Esophagus muscularis mucosa (tissue), 4 donors: ENCODE data around the gene FGF12. TPM values are rescaled to one million over a fixed set of nuclear protein-coding genes. Genes with fewer than 3 reads are reported as not detected.
A peak's percentile ranks its signal among the peaks of the same experiment; 100 is the strongest.

ENCODE experiments used
- DNase-seq: peaks from one replicate; pipeline ENCODE4 v3.0.0-alpha.2; 2017; ENCODE audit errors: extremely low spot score
- H3K27ac ChIP-seq, 4 donors: fragments of 200-600 bp; sonication (generic); replicated peaks in 1 of 4; 1 replicate in 3 of 4; 2 replicates in 1 of 4; pipeline ENCODE4 v1.5.1; 2016 to 2019; ENCODE audit warnings: mild to moderate bottlenecking in 1 of 4
- H3K27me3 ChIP-seq, 4 donors: fragments of 200-600 bp; sonication (generic); one replicate each; pipeline versions ENCODE4 v1.5.1 to v1.6.0; 2016 to 2019
- H3K36me3 ChIP-seq, 4 donors: fragments of 200-600 bp; sonication (generic); one replicate each; pipeline ENCODE4 v1.5.1; 2016 to 2019
- H3K4me1 ChIP-seq, 4 donors: fragments of 200-600 bp; sonication (generic); one replicate each; pipeline ENCODE4 v1.5.1; 2016 to 2019
- H3K4me3 ChIP-seq, 4 donors: fragments of 200-600 bp; sonication (generic); 1 replicate in 2 of 4; 2 replicates in 2 of 4; pipeline ENCODE4 v1.5.1; 2016 to 2019; ENCODE audit warnings: mild to moderate bottlenecking in 4 of 4, moderate library complexity in 1 of 4
- H3K9me3 ChIP-seq, 4 donors: fragments of 200-600 bp; sonication (generic); 1 replicate in 3 of 4; 2 replicates in 1 of 4; pipeline ENCODE4 v1.5.1; 2016 to 2019
- EP300 ChIP-seq: sonication (generic); formaldehyde crosslinking; IDR thresholded peaks from one replicate; pipeline ENCODE4 v1.6.1; 2017; ENCODE audit warnings: antibody characterized with exemption
- POLR2A ChIP-seq: fragments of 450-650 bp; IDR thresholded peaks from one replicate; pipeline ENCODE4 v1.6.1; 2017; ENCODE audit warnings: antibody characterized with exemption, moderate library complexity, mild to moderate bottlenecking, low read depth
- POLR2AphosphoS5 ChIP-seq, 2 donors: sonication (generic); formaldehyde crosslinking; IDR thresholded peaks; one replicate each; pipeline ENCODE4 v1.6.1; 2017; ENCODE audit warnings: antibody characterized with exemption in 2 of 2
- WGBS: methylation state at CpG from one replicate; pipeline ENCODE4 v1.1.5; 2018; 5-methylcytosine and 5-hydroxymethylcytosine counted together
- intact Hi-C: fragments of 100-400 bp; cut with DNase I; formaldehyde crosslinking; loops from one replicate; pipeline ENCODE4 v1.15.1; 2023
- total RNA-seq, 4 donors: library from RNA; depleted of rRNA; stranded (reverse); fragments of >200 nt; gene quantifications; one replicate each; pipeline versions ENCODE4 v1.1.0 to v1.2.1, GENCODE V29; 2016
- TF ChIP-seq, protein P1 (sequence below), 3 experiments: fragments of 200-600 bp in 2 of 3; fragments of 450-650 bp in 1 of 3; sonication (generic) in 2 of 3; IDR thresholded peaks; one replicate each; pipeline ENCODE4 v1.5.1; 2017 to 2019; ENCODE audit warnings: antibody characterized with exemption in 3 of 3, mild to moderate bottlenecking in 2 of 3, moderate library complexity in 1 of 3

The FGF12 gene
- total RNA-seq, 4 donors from 2014 or later = 4.6 to 19.5 (median 10.2) TPM

DNA sequence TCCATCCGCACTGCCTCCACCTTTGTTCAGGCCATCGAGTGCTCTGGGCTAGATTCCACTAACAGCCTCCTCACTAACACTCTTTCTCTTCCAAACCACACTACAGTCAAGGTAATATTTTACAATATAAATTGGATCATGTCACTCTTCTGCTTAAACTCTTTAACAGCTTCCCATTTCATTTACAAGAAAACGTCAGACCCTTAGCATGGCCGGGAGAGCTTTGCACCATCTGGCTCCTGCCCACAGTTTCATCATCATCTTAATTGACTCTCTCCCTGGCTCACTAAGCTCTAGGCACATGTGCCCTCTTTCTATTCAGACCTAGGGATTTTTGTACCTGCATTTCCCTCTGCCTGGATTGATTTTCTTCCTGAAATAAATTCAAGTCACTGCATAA is 354.7 kb downstream of the FGF12 start:
- DNase-seq = no peak
- no peaks in the 10 kb centered on the region for H3K36me3 ChIP-seq
- no peak for TF ChIP-seq POLR2A
- no peak for TF ChIP-seq EP300
- TF ChIP-seq POLR2AphosphoS5 (IDR thresholded peaks at IDR 0.05) = no peak
- TF ChIP-seq, protein P1, sequence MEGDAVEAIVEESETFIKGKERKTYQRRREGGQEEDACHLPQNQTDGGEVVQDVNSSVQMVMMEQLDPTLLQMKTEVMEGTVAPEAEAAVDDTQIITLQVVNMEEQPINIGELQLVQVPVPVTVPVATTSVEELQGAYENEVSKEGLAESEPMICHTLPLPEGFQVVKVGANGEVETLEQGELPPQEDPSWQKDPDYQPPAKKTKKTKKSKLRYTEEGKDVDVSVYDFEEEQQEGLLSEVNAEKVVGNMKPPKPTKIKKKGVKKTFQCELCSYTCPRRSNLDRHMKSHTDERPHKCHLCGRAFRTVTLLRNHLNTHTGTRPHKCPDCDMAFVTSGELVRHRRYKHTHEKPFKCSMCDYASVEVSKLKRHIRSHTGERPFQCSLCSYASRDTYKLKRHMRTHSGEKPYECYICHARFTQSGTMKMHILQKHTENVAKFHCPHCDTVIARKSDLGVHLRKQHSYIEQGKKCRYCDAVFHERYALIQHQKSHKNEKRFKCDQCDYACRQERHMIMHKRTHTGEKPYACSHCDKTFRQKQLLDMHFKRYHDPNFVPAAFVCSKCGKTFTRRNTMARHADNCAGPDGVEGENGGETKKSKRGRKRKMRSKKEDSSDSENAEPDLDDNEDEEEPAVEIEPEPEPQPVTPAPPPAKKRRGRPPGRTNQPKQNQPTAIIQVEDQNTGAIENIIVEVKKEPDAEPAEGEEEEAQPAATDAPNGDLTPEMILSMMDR (IDR thresholded peaks at IDR 0.05) = no peak
- H3K4me3 ChIP-seq = no peak overlapping the region
- H3K4me1 ChIP-seq = peaks cover under 1 to 47% (median 25%) of the 10 kb centered on the region in 4 donors
- H3K27me3 ChIP-seq = no peaks in the 10 kb centered on the region
- peak overlapping the region in 3 of 4 donors; percentile 9 to 30 (median 14) for H3K27ac ChIP-seq
- intact Hi-C loops = no loop called here
- no peaks in the 10 kb centered on the region for H3K9me3 ChIP-seq
- 38% methylated on average over 4 of the region's 4 CpGs for WGBS

DNA sequence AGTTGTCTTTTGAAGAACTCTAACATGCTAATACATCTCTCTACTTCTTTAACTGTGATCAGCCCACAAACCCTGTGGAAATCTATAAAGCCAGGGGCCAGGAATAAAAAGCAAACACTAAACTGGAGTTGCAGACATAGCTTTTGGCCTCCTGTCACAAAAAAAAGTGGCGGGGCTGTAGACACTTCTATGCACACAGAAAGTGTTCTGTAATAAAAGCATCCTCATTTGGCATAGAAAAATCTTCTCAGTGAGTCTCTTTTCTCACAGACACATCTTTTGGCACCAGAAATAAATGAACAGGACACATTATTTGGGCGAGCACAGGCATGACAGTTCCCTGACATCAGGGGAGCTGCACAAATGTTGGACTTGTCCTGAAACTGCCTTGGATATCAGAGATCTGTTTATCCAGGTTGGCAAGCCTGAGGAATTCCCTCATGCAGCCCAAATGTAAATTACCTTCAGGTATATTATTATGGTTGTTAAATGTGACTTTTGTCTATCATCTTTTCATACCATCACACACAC is 355.4 kb downstream of the FGF12 start:
- no peaks in the 10 kb centered on the region for H3K27me3 ChIP-seq
- peak overlapping the region in 2 of 4 donors; percentile 9 to 30 for H3K27ac ChIP-seq
- intact Hi-C loops = no loop called here
- no peaks in the 10 kb centered on the region for H3K36me3 ChIP-seq
- 47% methylated on average over 2 of the region's 2 CpGs for WGBS
- peaks cover 8 to 53% (median 29%) of the 10 kb centered on the region in 4 donors for H3K4me1 ChIP-seq
- no peak for TF ChIP-seq EP300
- no peak for TF ChIP-seq POLR2AphosphoS5 (IDR thresholded peaks at IDR 0.05)
- TF ChIP-seq, protein P1 (IDR thresholded peaks at IDR 0.05) = no peak
- no peak for TF ChIP-seq POLR2A
- H3K4me3 ChIP-seq = no peak overlapping the region
- H3K9me3 ChIP-seq = no peaks in the 10 kb centered on the region
- no peak for DNase-seq

DNA sequence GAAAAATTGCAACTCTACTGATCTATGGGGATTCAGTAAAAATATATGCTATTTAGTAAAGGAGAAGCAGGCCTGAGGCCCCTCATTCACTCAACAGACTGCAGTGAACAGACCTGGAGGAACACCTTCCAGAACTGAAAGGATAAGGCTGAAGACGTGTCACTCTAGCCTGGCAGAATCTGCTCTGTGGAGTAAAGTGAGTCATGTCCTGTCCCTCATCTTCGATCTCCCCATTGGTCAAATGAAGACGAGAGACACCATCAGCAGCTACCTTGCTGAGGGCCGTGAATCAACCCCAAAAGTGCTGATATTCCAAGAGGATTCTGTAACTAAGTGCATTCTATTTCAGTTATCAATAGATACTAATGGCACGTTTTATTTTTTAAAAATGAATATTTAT is 359.7 kb downstream of the FGF12 start:
- WGBS = 86% methylated on average over 5 of the region's 5 CpGs
- intact Hi-C loops = no loop called here
- Histone ChIP-seq H3K9me3 (no peaks in the 10 kb centered on the region), H3K27me3 (no peaks in the 10 kb centered on the region), H3K4me3 (no peak overlapping the region), H3K36me3 (no peaks in the 10 kb centered on the region), H3K4me1 (peaks cover 17 to 61% (median 35%) of the 10 kb centered on the region in 4 donors), H3K27ac (no peak overlapping the region)
- no peak for TF ChIP-seq EP300
- TF ChIP-seq, protein P1 (IDR thresholded peaks at IDR 0.05) = no peak
- TF ChIP-seq POLR2AphosphoS5 (IDR thresholded peaks at IDR 0.05) = no peak
- TF ChIP-seq POLR2A = no peak
- DNase-seq = no peak

DNA sequence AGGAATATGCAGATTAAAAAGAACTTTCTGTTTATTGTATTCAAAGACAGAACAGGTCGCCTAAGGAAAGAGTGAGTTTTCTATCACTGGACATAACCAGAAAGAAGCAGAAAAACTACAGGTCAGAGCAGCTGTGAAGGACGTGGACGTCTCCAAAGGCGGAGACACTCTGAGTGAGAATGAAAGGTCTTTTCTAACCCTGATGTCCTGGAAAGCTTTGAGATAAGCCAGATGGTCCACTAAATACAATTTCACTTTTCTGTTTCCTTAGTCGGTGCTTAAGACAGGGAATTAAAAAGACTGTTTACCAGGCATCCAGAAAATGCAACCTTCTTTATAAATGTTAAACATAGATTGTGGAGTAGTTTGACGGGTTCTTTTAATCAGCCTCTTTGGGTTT is 360.4 kb downstream of the FGF12 start:
- peak overlapping the region in 1 of 4 donors; percentile 4 for H3K4me3 ChIP-seq
- H3K27me3 ChIP-seq = no peaks in the 10 kb centered on the region
- WGBS = 45% methylated on average over 6 of the region's 6 CpGs
- TF ChIP-seq POLR2AphosphoS5 (IDR thresholded peaks at IDR 0.05) (peak in 1 of 2 donors; percentile 9), POLR2A (no peak), EP300 (no peak)
- TF ChIP-seq, protein P1 (IDR thresholded peaks at IDR 0.05) = no peak
- DNase-seq = no peak
- peaks cover 17 to 54% (median 28%) of the 10 kb centered on the region in 4 donors for H3K4me1 ChIP-seq
- H3K27ac ChIP-seq = peak overlapping the region in 3 of 4 donors; percentile 4 to 33 (median 20)
- no peaks in the 10 kb centered on the region for H3K36me3 ChIP-seq
- intact Hi-C loops = no loop called here
- H3K9me3 ChIP-seq = no peaks in the 10 kb centered on the region

DNA sequence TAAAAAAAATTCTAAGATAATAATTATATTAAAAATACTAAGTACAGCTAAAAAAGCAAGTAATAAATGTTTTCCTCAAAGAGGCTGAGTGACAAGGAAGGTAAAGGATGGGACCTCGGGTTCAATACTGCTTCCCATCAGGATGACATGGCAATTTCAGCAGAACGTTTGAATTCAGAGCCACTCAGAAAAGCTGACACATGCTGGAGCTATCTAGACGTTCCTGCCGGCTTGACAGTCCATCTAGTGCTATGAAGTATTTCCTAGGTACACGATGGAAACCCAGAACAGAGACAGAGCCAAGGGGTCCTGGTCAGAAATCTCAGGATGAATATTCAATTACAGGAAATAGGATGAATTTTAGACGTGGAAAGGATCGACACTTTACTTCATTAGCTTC is 361.8 kb downstream of the FGF12 start:
- DNase-seq = no peak
- Histone ChIP-seq H3K36me3 (no peaks in the 10 kb centered on the region), H3K27me3 (no peaks in the 10 kb centered on the region), H3K9me3 (no peaks in the 10 kb centered on the region), H3K4me3 (no peak overlapping the region), H3K4me1 (peaks cover 17 to 49% (median 25%) of the 10 kb centered on the region in 4 donors), H3K27ac (no peak overlapping the region)
- WGBS = 59% methylated on average over 7 of the region's 7 CpGs
- no peak for TF ChIP-seq POLR2A
- no peak for TF ChIP-seq EP300
- TF ChIP-seq, protein P1 (IDR thresholded peaks at IDR 0.05) = no peak
- no peak for TF ChIP-seq POLR2AphosphoS5 (IDR thresholded peaks at IDR 0.05)
- intact Hi-C loops = no loop called here
